GM20000 (cell line): Measurements from ENCODE around the gene HNRNPA2B1.
"Not testable (repeated sequence)": the region's sequence is repeated elsewhere in the genome, so short reads cannot be mapped to it uniquely, and the experiment has no call there.

Experiments used
- DNase-seq: peaks from one replicate; pipeline ENCODE4 v3.0.0; 2012; ENCODE audit warnings: low spot score
- CTCF ChIP-seq: IDR thresholded peaks from 2 replicates; pipeline ENCODE4 v1.5.1; 2012; ENCODE audit warnings: mild to moderate bottlenecking, control low read depth; ENCODE audit errors: extremely low read depth, missing control alignments

Gene HNRNPA2B1

DNA sequence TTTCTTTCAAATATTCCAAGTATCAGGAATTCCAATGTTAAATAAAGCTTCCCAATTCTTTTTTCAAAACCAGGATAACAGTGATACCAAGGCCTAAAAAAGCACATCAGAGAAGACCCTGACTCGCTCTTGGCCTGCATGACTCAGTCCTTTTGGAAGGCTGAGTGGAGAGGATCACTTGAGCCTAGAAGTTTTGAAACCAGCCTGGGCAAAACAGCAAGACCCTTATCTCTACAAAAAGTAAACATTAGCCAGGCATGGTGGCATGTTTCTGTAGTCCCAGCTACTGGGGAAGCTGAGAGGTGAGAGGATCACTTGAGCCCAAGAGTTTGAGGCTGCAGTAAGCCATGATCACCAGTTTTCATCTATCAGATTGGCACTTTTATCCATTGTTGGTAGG lies 29.9 kb downstream of the HNRNPA2B1 start:
- DNase-seq = no peak
- TF ChIP-seq CTCF = no peak

GRCh38 chr7:26169271-26169670 lies 31.3 kb downstream of the HNRNPA2B1 start:
- DNase-seq = no peak
- TF ChIP-seq CTCF = no peak

DNA sequence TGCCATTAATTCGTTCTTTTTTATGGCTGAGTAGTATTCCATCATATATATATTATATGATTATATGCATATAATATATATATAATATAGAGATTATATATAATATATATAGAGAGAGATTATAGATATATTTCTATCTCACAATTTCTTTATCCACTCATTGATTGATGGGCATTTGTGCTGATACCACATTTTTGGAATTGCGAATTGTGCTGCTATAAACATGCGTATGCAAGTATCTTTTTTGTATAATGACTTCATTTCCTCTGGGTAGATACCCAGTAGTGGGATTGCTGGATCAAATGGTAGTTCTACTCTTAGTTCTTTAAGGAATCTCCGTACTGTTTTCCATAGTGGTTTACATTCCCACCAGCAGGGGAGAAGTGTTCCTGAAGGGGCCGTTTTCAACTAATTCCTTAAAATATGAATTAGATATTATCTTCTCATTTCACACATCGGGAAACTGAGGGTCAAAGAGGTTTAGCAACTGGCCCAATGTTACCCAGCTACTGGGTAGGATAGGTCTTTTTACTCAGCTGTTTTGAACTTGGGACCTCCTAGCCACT lies 32.0 kb downstream of the HNRNPA2B1 start:
- TF ChIP-seq CTCF = no peak
- DNase-seq = no peak

- no peak for TF ChIP-seq CTCF
- peak; percentile 54 for DNase-seq
These were observed 33.1 kb downstream of the HNRNPA2B1 start for GRCh38 chr7:26167303-26167934.

DNA sequence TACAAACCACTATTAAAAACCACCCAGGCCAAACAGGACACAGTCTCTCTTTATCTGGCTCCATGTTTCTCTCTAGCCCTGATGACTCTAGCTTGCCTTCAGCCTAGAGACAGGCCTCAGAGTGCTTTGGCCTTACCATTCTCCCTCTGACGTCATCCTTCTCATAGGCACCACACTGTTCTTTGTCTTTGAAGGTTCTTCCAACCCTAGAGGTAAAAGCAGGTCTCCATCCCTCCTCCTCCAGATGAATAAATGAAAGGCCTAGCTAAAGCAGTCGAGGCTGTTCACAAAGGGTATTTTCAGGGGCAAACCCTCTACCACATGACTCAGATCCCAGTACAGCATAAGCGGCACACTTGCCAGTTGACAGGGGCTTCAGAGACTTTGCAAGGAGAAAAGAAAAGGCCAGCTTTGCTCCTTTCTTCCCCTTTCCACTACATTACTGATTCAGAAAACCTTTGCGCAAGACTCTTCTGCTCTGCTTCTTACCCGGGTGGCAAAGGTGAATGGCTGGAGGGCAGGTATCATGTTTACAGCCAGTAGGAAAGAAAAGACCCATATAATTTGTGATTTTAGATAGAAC lies 33.8 kb downstream of the HNRNPA2B1 start:
- TF ChIP-seq CTCF = no peak
- no peak for DNase-seq

- TF ChIP-seq CTCF = no peak
- DNase-seq = no peak
These were observed 34.4 kb downstream of the HNRNPA2B1 start for GRCh38 chr7:26165950-26166683.

DNA sequence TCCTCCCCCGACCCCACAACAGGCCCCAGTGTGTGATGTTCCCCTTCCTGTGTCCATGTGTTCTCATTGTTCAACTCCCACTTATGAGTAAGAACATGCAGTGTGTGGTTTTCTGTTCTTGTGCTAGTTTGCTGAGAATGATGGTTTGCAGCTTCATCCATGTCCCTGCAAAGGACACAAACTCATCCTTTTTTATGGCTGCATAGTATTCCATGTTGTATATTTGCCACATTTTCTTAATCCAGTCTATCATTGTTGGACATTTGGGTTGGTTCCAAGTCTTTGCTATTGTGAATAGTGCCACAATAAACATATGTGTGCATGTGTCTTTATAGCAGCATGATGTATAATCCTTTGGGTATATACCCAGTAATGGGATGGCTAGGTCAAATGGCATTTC lies 36.7 kb downstream of the HNRNPA2B1 start:
- DNase-seq = not testable (repeated sequence)

DNA sequence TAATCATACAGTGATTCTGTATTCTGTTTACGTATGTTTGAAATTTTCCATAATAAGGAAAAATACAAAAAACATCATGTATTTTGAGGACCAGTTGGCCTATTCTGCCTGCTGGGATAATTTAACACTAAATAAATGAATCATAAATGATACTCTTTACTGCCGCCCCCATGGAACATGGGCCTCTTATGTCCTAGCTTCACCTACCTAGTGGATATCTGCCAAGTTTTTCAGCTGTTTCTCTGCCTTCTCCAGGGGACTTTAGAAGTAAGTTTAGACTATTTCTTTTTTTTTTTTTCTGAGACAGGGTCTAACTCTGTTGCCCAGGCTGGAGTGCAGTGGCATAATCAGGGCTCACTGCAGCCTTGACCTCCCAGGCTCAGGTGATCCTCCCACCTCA lies 38.1 kb downstream of the HNRNPA2B1 start:
- no peak for TF ChIP-seq CTCF
- DNase-seq = no peak
